ENCODE measurements around the gene NEFH. TPM values are rescaled to one million over a fixed set of nuclear protein-coding genes. Genes with fewer than 3 reads are reported as not detected.
A peak's percentile ranks its signal among the peaks of the same experiment; 100 is the strongest.
"Not testable (repeated sequence)": the region's sequence is repeated elsewhere in the genome, so short reads cannot be mapped to it uniquely, and the experiment has no call there.

NEFH gene
- 7.4 TPM for polyA plus RNA-seq (2013, experiment 1 of 2)
- 6.6 TPM for polyA plus RNA-seq (2013, experiment 2 of 2)

DNA sequence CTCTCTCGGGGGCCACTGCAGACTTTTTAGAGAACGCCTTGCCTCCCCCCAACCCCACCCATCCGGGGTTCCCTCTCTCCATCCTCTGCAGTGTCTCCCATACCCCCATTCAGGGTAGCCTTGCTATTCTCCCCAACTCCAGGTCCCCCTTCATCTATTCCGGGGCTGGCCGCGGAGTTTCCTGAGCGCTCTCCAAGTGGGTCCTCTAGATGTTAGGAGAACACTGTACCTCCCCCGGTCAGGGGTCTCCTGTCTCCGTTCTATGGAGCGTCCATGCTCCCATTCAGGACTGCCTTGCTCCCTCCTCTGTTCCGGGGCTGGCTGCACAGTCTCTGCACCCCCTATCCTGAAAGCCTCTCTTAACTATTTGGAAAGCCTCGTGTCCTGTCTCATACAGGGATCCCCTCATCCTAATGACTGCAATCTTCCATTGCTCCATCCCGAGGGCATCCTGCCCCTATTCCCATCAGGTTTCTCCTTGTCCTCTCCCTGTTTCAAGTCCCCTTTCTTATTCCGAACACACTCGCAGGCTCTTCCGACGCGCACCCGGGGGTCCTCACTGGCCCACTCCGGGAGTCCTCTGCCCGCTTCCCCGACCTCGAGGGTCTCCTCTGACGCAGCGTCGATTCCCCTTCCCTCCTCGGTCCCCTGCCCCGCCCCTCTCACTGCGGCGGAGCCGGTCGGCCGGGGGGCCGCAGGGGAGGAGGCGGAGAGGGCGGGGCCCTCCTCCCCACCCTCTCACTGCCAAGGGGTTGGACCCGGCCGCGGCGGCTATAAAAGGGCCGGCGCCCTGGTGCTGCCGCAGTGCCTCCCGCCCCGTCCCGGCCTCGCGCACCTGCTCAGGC lies at the start of gene NEFH:
Gene NEFH, plus strand, starts transcription at position 802 of the 845 bp plus-strand sequence. CDS start 45 bp downstream, outside the sequence.
- 6% methylated on average over 36 to 42 of the region's 48 CpGs for WGBS, 2 experiments (ENCODE audit: insufficient coverage in 2 of 2)
- Histone ChIP-seq H3K36me3 (ENCODE audit: control insufficient read depth, insufficient read depth, low read length) (no peaks in the 10 kb centered on the region), H3K4me1 (ENCODE audit: control insufficient read depth, insufficient read depth, low read length, poor library complexity, severe bottlenecking) (peaks cover 16% of the 10 kb centered on the region), H3K27ac (ENCODE audit: low read depth, low read length, severe bottlenecking) (no peak within 1 kb of the TSS), H3K9me3 (ENCODE audit: control insufficient read depth, low read length) (no peaks in the 10 kb centered on the region), H3K4me3 (ENCODE audit: extremely low read depth, insufficient read depth, low read length, poor library complexity, severe bottlenecking) (peak within 1 kb of the TSS; percentile 35)

DNA sequence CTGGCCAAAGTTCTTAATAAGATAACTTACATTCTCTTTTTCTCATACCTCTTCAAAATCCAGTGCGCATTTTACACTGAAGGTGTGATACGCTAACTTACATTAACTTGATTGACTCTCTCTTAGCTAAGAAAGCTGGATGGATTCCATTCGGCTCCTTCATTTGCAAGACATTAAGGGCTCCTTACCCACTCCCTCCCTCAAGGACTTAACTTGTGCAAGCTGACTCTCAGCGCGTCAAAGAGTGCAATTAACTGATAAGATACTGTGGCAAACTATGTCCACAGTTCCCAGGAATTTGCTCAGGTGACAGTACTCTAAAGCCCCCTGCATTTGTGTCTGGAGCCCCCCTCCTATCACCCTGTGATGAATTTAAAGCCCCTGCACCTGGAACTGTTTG lies 48.0 kb upstream of the NEFH start:
- Histone ChIP-seq H3K36me3 (ENCODE audit: control insufficient read depth, insufficient read depth, low read length) (no peaks in the 10 kb centered on the region), H3K27ac (ENCODE audit: low read depth, low read length, severe bottlenecking) (no peak overlapping the region), H3K4me1 (ENCODE audit: control insufficient read depth, insufficient read depth, low read length, poor library complexity, severe bottlenecking) (no peaks in the 10 kb centered on the region), H3K9me3 (ENCODE audit: control insufficient read depth, low read length) (no peaks in the 10 kb centered on the region), H3K4me3 (ENCODE audit: extremely low read depth, insufficient read depth, low read length, poor library complexity, severe bottlenecking) (no peak overlapping the region)
- WGBS, 2 experiments (ENCODE audit: insufficient coverage in 2 of 2) = 36% methylated on average over 4 to 5 of the region's 5 CpGs

GRCh38 chr22:29433856-29434255 lies 46.2 kb upstream of the NEFH start:
- no peak overlapping the region for H3K4me3 ChIP-seq (ENCODE audit: extremely low read depth, insufficient read depth, low read length, poor library complexity, severe bottlenecking)
- no peaks in the 10 kb centered on the region for H3K4me1 ChIP-seq (ENCODE audit: control insufficient read depth, insufficient read depth, low read length, poor library complexity, severe bottlenecking)
- H3K27ac ChIP-seq (ENCODE audit: low read depth, low read length, severe bottlenecking) = no peak overlapping the region
- no CpG with 5 or more reads among the region's 3 CpGs for WGBS, 2 experiments (ENCODE audit: insufficient coverage in 2 of 2)
- H3K9me3 ChIP-seq (ENCODE audit: control insufficient read depth, low read length) = no peaks in the 10 kb centered on the region
- no peaks in the 10 kb centered on the region for H3K36me3 ChIP-seq (ENCODE audit: control insufficient read depth, insufficient read depth, low read length)

GRCh38 chr22:29434288-29434687 lies 45.7 kb upstream of the NEFH start:
- H3K4me3 ChIP-seq (ENCODE audit: extremely low read depth, insufficient read depth, low read length, poor library complexity, severe bottlenecking) = no peak overlapping the region
- H3K4me1 ChIP-seq (ENCODE audit: control insufficient read depth, insufficient read depth, low read length, poor library complexity, severe bottlenecking) = no peaks in the 10 kb centered on the region
- H3K36me3 ChIP-seq (ENCODE audit: control insufficient read depth, insufficient read depth, low read length) = no peaks in the 10 kb centered on the region
- no peak overlapping the region for H3K27ac ChIP-seq (ENCODE audit: low read depth, low read length, severe bottlenecking)
- no peaks in the 10 kb centered on the region for H3K9me3 ChIP-seq (ENCODE audit: control insufficient read depth, low read length)
- whole genome bisulfite sequencing, 2 experiments (ENCODE audit: insufficient coverage in 2 of 2) = 92 to 99% methylated on average over 6 of the region's 7 CpGs

DNA sequence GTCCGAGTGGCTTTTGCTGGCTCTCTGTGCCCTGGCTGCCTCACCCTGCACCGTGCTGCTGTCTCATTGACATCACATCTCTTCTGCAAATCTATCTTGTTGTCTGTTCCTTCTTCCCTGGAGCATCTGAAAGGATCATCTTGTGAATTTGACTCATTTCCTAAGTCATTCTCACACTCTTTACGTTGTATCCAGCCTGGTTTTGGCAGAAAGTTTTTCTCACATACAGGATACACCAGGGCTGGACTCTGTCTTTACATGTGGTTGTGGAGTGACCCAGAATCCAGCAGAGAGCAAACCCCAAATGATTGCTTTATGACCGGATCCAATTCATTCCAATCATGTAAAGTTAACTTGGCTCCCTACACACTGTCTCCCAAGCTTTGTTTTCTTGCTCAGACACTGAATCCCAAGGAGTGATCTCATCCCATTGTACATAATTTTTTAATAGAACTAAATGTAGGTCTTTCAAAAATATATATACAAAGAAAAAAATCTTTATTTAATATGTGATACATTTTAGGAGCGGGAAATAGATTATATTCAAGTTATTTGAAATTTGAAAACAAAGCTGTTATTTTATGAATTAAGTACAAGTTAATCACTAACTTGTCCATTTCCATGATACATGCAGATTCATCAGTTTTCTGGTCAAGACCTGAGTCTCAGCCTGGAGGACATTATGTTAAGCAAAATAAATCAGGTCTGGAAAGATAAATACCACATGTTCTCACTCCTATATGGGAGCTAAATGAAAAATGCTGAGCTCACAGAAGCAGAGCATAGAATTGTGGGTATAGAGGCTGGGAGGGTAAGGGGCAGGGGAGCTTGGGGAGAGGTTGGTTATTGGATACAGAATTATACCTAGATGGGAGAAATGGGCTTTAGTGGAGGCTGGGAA lies 44.5 kb upstream of the NEFH start:
- H3K4me3 ChIP-seq (ENCODE audit: extremely low read depth, insufficient read depth, low read length, poor library complexity, severe bottlenecking) = no peak overlapping the region
- H3K36me3 ChIP-seq (ENCODE audit: control insufficient read depth, insufficient read depth, low read length) = no peaks in the 10 kb centered on the region
- WGBS, 2 experiments (ENCODE audit: insufficient coverage in 2 of 2) = 86% methylated on average over 2 of the region's 5 CpGs
- no peaks in the 10 kb centered on the region for H3K4me1 ChIP-seq (ENCODE audit: control insufficient read depth, insufficient read depth, low read length, poor library complexity, severe bottlenecking)
- no peak overlapping the region for H3K27ac ChIP-seq (ENCODE audit: low read depth, low read length, severe bottlenecking)
- H3K9me3 ChIP-seq (ENCODE audit: control insufficient read depth, low read length) = no peaks in the 10 kb centered on the region

DNA sequence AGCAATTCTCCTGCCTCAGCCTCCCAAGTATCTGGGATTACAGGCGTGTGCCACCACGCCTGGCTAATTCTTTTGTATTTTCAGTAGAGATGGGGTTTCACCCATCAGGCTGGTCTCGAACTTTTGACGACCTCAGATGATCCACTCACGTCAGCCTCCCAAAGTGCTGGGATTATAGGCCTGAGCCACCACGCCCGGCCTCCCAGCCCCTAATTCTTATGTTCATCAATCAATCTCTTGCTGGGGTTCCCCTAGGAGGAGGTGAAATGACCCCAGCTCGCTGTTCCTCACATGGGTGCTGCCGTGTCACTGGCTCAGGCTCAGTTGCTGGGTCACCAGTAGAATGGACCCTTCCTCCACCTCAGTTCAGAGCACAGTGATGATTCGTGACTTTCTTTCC lies 41.7 kb upstream of the NEFH start, which contains the start of gene RFPL1:
Gene RFPL1, plus strand, starts transcription at position 301 of the 400 bp plus-strand sequence.
- H3K4me1 ChIP-seq (ENCODE audit: control insufficient read depth, insufficient read depth, low read length, poor library complexity, severe bottlenecking); H3K4me3 ChIP-seq (ENCODE audit: extremely low read depth, insufficient read depth, low read length, poor library complexity, severe bottlenecking); H3K27ac ChIP-seq (ENCODE audit: low read depth, low read length, severe bottlenecking); H3K36me3 ChIP-seq (ENCODE audit: control insufficient read depth, insufficient read depth, low read length); H3K9me3 ChIP-seq (ENCODE audit: control insufficient read depth, low read length): not testable (repeated sequence)
- WGBS, 2 experiments (ENCODE audit: insufficient coverage in 2 of 2) = 96 to 97% methylated on average over 4 to 6 of the region's 10 CpGs

DNA sequence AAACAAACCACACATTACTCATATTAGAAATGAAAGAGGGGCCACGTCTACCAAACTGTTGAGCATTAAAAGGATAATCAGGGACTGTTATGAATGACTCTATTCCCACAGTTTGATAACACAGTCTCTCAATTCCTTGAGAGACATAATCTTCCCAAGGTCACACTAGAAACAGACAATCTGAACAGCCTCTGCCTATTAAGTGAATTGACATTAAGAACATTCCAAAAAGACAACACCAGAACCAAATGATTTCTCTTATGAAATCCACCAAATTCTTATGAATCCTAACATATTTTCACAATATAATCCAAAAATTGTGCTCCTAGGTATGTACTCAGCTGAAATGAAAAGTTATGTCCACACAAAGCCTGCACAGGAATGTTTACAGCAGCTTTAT lies 37.0 kb upstream of the NEFH start:
- no peaks in the 10 kb centered on the region for H3K36me3 ChIP-seq (ENCODE audit: control insufficient read depth, insufficient read depth, low read length)
- H3K9me3 ChIP-seq (ENCODE audit: control insufficient read depth, low read length) = no peaks in the 10 kb centered on the region
- no CpG with 5 or more reads among the region's 1 CpG for WGBS, 2 experiments (ENCODE audit: insufficient coverage in 2 of 2)
- H3K4me1 ChIP-seq (ENCODE audit: control insufficient read depth, insufficient read depth, low read length, poor library complexity, severe bottlenecking) = no peaks in the 10 kb centered on the region
- H3K27ac ChIP-seq (ENCODE audit: low read depth, low read length, severe bottlenecking) = no peak overlapping the region
- no peak overlapping the region for H3K4me3 ChIP-seq (ENCODE audit: extremely low read depth, insufficient read depth, low read length, poor library complexity, severe bottlenecking)

GRCh38 chr22:29443452-29443851 lies 36.6 kb upstream of the NEFH start:
- Histone ChIP-seq H3K36me3 (ENCODE audit: control insufficient read depth, insufficient read depth, low read length) (no peaks in the 10 kb centered on the region), H3K27ac (ENCODE audit: low read depth, low read length, severe bottlenecking) (no peak overlapping the region), H3K4me3 (ENCODE audit: extremely low read depth, insufficient read depth, low read length, poor library complexity, severe bottlenecking) (no peak overlapping the region), H3K9me3 (ENCODE audit: control insufficient read depth, low read length) (no peaks in the 10 kb centered on the region), H3K4me1 (ENCODE audit: control insufficient read depth, insufficient read depth, low read length, poor library complexity, severe bottlenecking) (no peaks in the 10 kb centered on the region)
- 71 to 83% methylated on average over 1 of the region's 6 CpGs for WGBS, 2 experiments (ENCODE audit: insufficient coverage in 2 of 2)

GRCh38 chr22:29443861-29444792 lies 35.9 kb upstream of the NEFH start:
- no peaks in the 10 kb centered on the region for H3K4me1 ChIP-seq (ENCODE audit: control insufficient read depth, insufficient read depth, low read length, poor library complexity, severe bottlenecking)
- H3K27ac ChIP-seq (ENCODE audit: low read depth, low read length, severe bottlenecking) = no peak overlapping the region
- H3K9me3 ChIP-seq (ENCODE audit: control insufficient read depth, low read length) = no peaks in the 10 kb centered on the region
- 66 to 72% methylated on average over 11 to 12 of the region's 14 CpGs for WGBS, 2 experiments (ENCODE audit: insufficient coverage in 2 of 2)
- H3K36me3 ChIP-seq (ENCODE audit: control insufficient read depth, insufficient read depth, low read length) = no peaks in the 10 kb centered on the region
- H3K4me3 ChIP-seq (ENCODE audit: extremely low read depth, insufficient read depth, low read length, poor library complexity, severe bottlenecking) = no peak overlapping the region

DNA sequence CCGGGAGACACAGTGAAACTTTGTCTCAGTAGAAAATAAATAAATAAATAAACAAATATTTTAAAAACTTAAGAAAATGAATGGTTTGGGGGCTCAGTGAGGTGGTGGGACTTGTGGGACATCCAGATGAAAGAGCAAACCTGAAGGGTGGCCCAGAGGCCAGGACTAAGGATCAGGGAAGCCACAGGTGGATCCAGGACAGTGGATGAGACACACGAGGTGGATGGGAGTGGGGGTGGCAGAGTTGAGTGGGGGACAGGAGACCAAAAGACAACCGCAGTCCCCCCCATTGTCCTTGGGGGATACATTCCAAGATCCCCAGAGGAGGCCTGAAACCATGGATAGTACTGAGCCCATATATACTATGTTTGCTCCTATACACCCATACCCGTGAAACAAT lies 34.5 kb upstream of the NEFH start:
- H3K36me3 ChIP-seq (ENCODE audit: control insufficient read depth, insufficient read depth, low read length) = no peaks in the 10 kb centered on the region
- H3K9me3 ChIP-seq (ENCODE audit: control insufficient read depth, low read length) = no peaks in the 10 kb centered on the region
- no peak overlapping the region for H3K4me3 ChIP-seq (ENCODE audit: extremely low read depth, insufficient read depth, low read length, poor library complexity, severe bottlenecking)
- H3K27ac ChIP-seq (ENCODE audit: low read depth, low read length, severe bottlenecking) = no peak overlapping the region
- H3K4me1 ChIP-seq (ENCODE audit: control insufficient read depth, insufficient read depth, low read length, poor library complexity, severe bottlenecking) = no peaks in the 10 kb centered on the region
- 82 to 89% methylated on average over 1 to 2 of the region's 4 CpGs for WGBS, 2 experiments (ENCODE audit: insufficient coverage in 2 of 2)
